Large intestine (tissue), 3 donors: ENCODE data around the gene BCL6B. TPM values are rescaled to one million over a fixed set of nuclear protein-coding genes. Genes with fewer than 3 reads are reported as not detected.

Source experiments
- DNase-seq, 2 donors: peaks; one replicate each; pipeline versions ENCODE4 v3.0.0 to v3.0.0-alpha.2; 2013
- H3K27ac ChIP-seq: one replicate; pipeline ENCODE4 v1.5.1; 2013; ENCODE audit warnings: low read length
- H3K27me3 ChIP-seq: 2 replicates; pipeline ENCODE4 v1.6.1; 2013; ENCODE audit warnings: low read length; ENCODE audit not compliant: control insufficient read depth, insufficient read depth
- H3K36me3 ChIP-seq: 2 replicates; pipeline ENCODE4 v1.6.1; 2013; ENCODE audit warnings: low read length; ENCODE audit not compliant: control insufficient read depth, insufficient read depth
- H3K4me1 ChIP-seq: one replicate; pipeline ENCODE4 v1.6.1; 2013; ENCODE audit warnings: low read length; ENCODE audit not compliant: control insufficient read depth, insufficient read depth
- H3K4me3 ChIP-seq: one replicate; pipeline ENCODE4 v1.5.1; 2013; ENCODE audit warnings: low read length
- H3K9me3 ChIP-seq: one replicate; pipeline ENCODE4 v1.6.1; 2013; ENCODE audit warnings: mild to moderate bottlenecking, low read depth, low read length, moderate library complexity; ENCODE audit not compliant: control insufficient read depth
- WGBS: methylation state at CpG from one replicate; pipeline ENCODE4 v1.1.5; 2013; ENCODE audit warnings: low lambda C conversion rate; ENCODE audit not compliant: insufficient coverage; 5-methylcytosine and 5-hydroxymethylcytosine counted together
- polyA plus RNA-seq: library from polyadenylated mRNA; unstranded; fragments of 120-200 nt; gene quantifications from one replicate; pipeline ENCODE4 v1.2.1, GENCODE V29; 2013

The BCL6B gene
- polyA plus RNA-seq, 1 donor = 7.2 TPM

- H3K9me3 ChIP-seq = peaks cover 7% of the 10 kb centered on the region
- no peak for DNase-seq
- H3K27ac ChIP-seq = no peak within 1 kb of the TSS
- peaks cover 26% of the 10 kb centered on the region for H3K27me3 ChIP-seq
- H3K4me3 ChIP-seq = peak within 1 kb of the TSS; percentile 6
- WGBS = no CpG with 5 or more reads among the region's 64 CpGs
- H3K4me1 ChIP-seq = peaks cover 19% of the 10 kb centered on the region
- peaks cover 31% of the 10 kb centered on the region for H3K36me3 ChIP-seq
Observed at GRCh38 chr17:6995500-6996255, 27.2 kb upstream of the BCL6B start, which contains the start of gene ALOX12. TSS of gene ALOX12 (plus strand) at chr17:6996049. CDS start at chr17:6996118, 69 bp downstream.

DNA sequence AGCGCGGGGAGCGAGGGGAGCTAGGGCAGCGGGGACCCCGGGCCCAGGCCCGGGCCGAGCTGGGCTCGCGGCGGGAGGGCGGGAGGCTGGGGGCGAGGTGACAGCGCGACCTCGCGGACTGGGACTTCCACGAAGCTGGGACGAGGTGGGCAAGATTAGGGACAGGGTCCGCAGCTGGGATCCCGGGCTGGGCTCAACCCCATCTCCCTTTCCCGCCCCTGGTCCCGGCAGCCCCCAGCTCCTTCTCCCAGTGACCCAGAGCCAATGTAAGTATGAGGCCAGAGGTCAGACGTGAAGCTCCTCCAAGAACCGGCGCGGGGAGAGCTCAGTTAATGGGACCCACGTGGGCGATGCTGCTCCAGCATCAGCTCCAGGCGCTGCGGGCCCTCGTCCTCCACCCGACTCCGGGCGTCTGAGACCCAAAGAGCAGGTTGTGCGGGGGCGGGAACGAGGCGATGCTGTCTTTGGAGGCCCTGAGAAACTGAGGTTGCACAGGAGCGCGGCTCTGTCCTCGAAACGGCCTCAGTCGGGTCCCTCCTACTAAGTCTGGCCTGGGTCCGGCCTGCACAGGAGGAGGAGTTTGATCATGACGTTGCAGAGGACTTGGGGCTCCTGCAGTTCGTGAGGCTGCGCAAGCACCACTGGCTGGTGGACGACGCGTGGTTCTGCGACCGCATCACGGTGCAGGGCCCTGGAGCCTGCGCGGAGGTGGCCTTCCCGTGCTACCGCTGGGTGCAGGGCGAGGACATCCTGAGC, 26.4 kb upstream of the BCL6B start:
- Histone ChIP-seq H3K36me3 (peaks cover 38% of the 10 kb centered on the region), H3K27me3 (peaks cover 26% of the 10 kb centered on the region), H3K9me3 (peaks cover 7% of the 10 kb centered on the region), H3K4me1 (peaks cover 22% of the 10 kb centered on the region), H3K4me3 (no peak overlapping the region), H3K27ac (no peak overlapping the region)
- no CpG with 5 or more reads among the region's 58 CpGs for WGBS
- DNase-seq = no peak

DNA sequence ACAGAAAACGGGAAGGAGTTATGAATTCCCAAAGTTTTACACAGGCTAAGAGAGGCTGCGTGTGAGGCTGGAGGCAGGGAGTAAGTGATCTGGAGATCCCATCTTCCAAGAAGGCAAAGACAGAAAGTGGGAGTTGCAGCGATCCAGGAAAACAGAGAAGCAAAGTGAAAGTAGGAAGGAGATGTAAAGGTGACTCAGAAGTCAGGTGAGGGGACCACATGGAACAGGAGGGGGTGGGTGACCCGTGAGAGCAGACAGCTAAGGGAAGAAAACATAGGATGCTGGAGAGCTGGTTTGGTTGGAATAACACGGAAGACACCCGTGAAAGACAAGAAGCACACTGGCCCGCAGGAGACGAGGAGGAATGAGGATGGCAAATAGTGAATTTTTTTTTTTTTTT, 25.7 kb upstream of the BCL6B start:
- Histone ChIP-seq H3K4me1 (peaks cover 24% of the 10 kb centered on the region), H3K9me3 (peaks cover 7% of the 10 kb centered on the region), H3K4me3 (no peak overlapping the region), H3K36me3 (peaks cover 45% of the 10 kb centered on the region), H3K27ac (no peak overlapping the region), H3K27me3 (peaks cover 26% of the 10 kb centered on the region)
- DNase-seq = no peak
- WGBS = 83% methylated on average over 2 of the region's 8 CpGs

- 67% methylated on average over 1 of the region's 11 CpGs for WGBS
- H3K27ac ChIP-seq = peak overlapping the region; percentile 47
- peaks cover 26% of the 10 kb centered on the region for H3K27me3 ChIP-seq
- H3K4me3 ChIP-seq = no peak overlapping the region
- peak; percentile 62 to 71 for DNase-seq
- H3K36me3 ChIP-seq = peaks cover 58% of the 10 kb centered on the region
- H3K4me1 ChIP-seq = peaks cover 24% of the 10 kb centered on the region
- H3K9me3 ChIP-seq = peaks cover 7% of the 10 kb centered on the region
Observed at GRCh38 chr17:6998855-6999508, 23.9 kb upstream of the BCL6B start.

DNA sequence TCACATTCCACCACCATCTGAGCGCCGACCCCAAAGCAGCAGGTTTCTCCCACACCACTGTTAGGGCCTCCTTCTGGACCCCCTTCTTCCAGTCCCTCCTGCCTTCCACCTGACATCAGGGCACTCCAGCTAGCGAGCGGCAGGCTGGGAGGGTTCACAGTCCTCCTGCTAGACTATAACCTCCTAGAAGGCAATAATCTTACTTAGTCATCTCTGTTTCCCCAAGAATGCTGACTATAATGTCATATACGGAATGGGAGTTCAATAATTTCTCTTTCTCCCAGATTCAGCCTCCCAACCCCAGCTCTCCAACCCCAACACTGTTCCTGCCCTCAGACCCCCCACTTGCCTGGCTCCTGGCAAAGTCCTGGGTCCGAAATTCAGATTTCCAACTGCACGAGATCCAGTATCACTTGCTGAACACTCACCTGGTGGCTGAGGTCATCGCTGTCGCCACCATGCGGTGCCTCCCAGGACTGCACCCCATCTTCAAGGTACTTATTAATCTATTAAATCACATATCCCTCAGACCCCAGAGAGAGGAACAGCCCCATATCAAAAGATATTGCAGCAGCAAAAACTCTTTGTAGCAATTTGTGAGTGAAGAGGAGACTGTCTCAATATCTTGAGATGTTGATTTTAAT, 21.4 kb upstream of the BCL6B start:
- peak in 1 of 2 donors; percentile 69 for DNase-seq
- Histone ChIP-seq H3K4me3 (no peak overlapping the region), H3K27me3 (peaks cover 9% of the 10 kb centered on the region), H3K27ac (peak overlapping the region; percentile 84), H3K9me3 (peaks cover 3% of the 10 kb centered on the region), H3K36me3 (peaks cover 58% of the 10 kb centered on the region), H3K4me1 (peaks cover 22% of the 10 kb centered on the region)
- no CpG with 5 or more reads among the region's 10 CpGs for WGBS

DNA sequence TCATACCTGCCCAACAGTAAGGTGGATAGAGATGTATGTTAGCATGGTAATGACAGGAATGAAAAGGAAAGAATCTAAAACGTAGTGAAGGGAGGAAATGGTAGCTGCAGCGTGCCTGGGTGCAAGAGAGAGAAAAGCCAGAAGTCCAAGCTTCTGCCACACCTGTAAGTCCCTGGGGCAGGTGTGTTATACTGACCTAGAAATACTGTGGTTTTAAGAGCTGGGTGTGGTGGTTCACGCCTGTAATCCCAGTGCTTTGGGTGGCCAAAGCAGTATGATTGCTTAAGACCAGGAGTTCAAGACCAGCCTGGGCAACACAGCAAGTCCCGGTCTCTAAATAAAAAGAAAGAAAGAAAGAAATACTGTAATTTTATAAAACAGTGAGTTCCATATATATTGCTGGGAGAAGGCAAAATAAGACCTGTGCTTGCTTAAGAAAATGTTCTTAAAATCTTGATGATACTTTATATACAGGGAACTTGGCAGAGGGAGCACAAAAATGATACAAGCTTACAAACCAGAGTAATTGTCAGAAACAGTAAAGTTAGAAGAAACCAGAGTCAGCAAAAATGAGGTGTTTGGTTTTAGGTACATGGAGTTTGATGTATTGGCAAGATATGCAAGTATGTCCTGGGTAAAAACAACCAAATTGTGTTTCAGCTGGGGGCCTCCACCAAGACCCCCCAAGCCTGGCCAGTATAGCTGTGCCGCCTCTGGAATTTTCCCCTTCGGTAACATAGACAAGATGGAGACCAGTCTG, 20.4 kb upstream of the BCL6B start:
- no peaks in the 10 kb centered on the region for H3K9me3 ChIP-seq
- H3K4me1 ChIP-seq = peaks cover 17% of the 10 kb centered on the region
- DNase-seq = no peak
- WGBS = 83% methylated on average over 1 of the region's 6 CpGs
- H3K27ac ChIP-seq = no peak overlapping the region
- H3K36me3 ChIP-seq = peaks cover 61% of the 10 kb centered on the region
- H3K27me3 ChIP-seq = no peaks in the 10 kb centered on the region
- no peak overlapping the region for H3K4me3 ChIP-seq

GRCh38 chr17:7003745-7004144, 19.1 kb upstream of the BCL6B start:
- DNase-seq = no peak
- Histone ChIP-seq H3K9me3 (no peaks in the 10 kb centered on the region), H3K36me3 (peaks cover 60% of the 10 kb centered on the region), H3K27ac (no peak overlapping the region), H3K4me1 (peaks cover 14% of the 10 kb centered on the region), H3K4me3 (no peak overlapping the region), H3K27me3 (no peaks in the 10 kb centered on the region)
- WGBS = 100% methylated on average over 1 of the region's 2 CpGs

GRCh38 chr17:7004398-7005253, 18.2 kb upstream of the BCL6B start:
- H3K4me1 ChIP-seq = peaks cover 10% of the 10 kb centered on the region
- peak in 1 of 2 donors; percentile 59 for DNase-seq

DNA sequence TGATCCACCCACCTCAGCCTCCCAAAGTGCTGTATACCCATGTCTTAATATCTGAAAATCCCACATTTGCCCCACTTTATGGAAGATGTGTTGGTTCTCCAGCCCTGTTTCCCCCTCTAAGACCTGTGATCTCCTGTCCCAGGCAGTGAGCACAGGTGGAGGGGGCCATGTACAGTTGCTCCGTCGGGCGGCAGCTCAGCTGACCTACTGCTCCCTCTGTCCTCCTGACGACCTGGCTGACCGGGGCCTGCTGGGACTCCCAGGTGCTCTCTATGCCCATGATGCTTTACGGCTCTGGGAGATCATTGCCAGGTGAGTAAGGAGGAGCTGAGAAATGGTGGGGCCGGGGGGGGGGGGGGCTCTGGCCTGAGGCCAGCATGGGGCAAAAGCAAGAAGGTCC, 17.1 kb upstream of the BCL6B start:
- Histone ChIP-seq H3K27ac (no peak overlapping the region), H3K4me3 (no peak overlapping the region), H3K36me3 (peaks cover 43% of the 10 kb centered on the region), H3K27me3 (no peaks in the 10 kb centered on the region), H3K9me3 (no peaks in the 10 kb centered on the region), H3K4me1 (peaks cover 6% of the 10 kb centered on the region)
- no CpG with 5 or more reads among the region's 7 CpGs for WGBS
- no peak for DNase-seq

More at GRCh38 chr17:7004398-7005253, 18.2 kb upstream of the BCL6B start:
- no peak overlapping the region for H3K4me3 ChIP-seq
- H3K36me3 ChIP-seq = peaks cover 52% of the 10 kb centered on the region
- no peaks in the 10 kb centered on the region for H3K9me3 ChIP-seq
- no peak overlapping the region for H3K27ac ChIP-seq
- no peaks in the 10 kb centered on the region for H3K27me3 ChIP-seq
- WGBS = no CpG with 5 or more reads among the region's 2 CpGs
